ENCODE results near the gene CLDN18.

CLDN18 gene

DNA sequence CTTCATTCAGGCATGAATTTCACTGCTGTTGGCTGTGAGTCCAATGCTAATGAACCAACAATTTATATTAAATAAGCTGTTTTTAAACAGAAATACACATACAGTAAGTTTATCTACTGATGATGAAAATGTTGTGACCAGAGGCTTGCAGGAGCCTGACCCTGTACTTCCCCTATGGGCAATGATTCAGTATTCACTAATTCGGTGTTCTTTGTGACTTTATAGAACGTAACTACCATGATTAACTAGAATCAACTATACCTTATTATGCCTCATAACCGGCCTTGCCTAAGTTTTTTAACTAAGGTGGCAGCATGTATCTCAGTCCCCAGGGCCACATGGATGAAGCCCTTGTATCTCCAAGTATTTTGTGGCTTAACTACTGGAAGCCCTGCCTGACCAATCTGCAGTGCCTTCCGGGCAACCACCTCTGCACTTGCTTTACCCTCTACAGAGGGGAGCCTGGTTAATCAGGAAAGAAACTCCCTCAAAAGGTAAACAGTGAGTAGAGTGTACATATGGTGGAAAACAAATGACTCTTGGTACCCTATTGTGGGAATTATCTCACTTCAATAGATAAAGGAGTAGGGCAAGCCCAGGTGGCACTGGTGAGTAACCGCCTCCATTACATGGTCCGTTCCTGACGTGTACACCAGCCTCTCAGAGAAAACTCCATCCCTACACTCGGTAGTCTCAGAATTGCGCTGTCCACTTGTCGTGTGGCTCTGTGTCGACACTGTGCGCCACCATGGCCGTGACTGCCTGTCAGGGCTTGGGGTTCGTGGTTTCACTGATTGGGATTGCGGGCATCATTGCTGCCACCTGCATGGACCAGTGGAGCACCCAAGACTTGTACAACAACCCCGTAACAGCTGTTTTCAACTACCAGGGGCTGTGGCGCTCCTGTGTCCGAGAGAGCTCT lies 11.6 kb upstream of the CLDN18 start:
- TF ChIP-seq, protein P1, sequence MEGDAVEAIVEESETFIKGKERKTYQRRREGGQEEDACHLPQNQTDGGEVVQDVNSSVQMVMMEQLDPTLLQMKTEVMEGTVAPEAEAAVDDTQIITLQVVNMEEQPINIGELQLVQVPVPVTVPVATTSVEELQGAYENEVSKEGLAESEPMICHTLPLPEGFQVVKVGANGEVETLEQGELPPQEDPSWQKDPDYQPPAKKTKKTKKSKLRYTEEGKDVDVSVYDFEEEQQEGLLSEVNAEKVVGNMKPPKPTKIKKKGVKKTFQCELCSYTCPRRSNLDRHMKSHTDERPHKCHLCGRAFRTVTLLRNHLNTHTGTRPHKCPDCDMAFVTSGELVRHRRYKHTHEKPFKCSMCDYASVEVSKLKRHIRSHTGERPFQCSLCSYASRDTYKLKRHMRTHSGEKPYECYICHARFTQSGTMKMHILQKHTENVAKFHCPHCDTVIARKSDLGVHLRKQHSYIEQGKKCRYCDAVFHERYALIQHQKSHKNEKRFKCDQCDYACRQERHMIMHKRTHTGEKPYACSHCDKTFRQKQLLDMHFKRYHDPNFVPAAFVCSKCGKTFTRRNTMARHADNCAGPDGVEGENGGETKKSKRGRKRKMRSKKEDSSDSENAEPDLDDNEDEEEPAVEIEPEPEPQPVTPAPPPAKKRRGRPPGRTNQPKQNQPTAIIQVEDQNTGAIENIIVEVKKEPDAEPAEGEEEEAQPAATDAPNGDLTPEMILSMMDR (IDR thresholded peaks at IDR 0.05; ENCODE audit: insufficient read depth, low read length, missing control alignments) = no peak
- CTCF ChIA-PET = interaction anchor here (3.8 kb wide), 1 partner anchor 27 kb away, joined by 13 read pairs; no protein-coding TSS in a partner anchor

DNA sequence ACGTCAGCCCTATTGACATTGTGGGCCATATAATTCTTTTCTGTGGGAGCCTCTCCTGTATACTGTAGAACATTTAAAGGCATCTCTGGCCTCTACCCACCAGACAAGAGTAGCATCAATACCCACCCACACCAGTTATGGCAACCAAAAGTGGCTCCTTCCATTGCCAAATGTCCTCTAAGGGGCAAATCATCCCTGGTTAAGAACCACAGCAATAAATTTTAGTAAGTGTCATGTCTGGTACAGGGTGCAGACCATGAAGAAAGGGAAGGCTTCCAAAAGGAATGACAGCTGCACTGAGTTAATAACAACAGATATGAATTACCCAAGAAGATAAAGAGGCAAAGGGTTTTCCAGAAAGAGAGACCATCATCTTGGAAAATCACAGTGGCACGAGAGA lies 6.9 kb upstream of the CLDN18 start:
- TF ChIP-seq, protein P1 (IDR thresholded peaks at IDR 0.05; ENCODE audit: insufficient read depth, low read length, missing control alignments) = no peak
- ChIA-PET POLR2A (no interaction called here), CTCF (no interaction called here)
- no peak for DNase-seq (ENCODE audit: low read depth, low spot score)
- no peak overlapping the region for H3K4me3 ChIP-seq (ENCODE audit: low read depth, low read length)

More for the DNA sequence above, 11.6 kb upstream of the CLDN18 start:
- POLR2A ChIA-PET = no interaction called here
- no peak overlapping the region for H3K4me3 ChIP-seq (ENCODE audit: low read depth, low read length)
- no peak for DNase-seq (ENCODE audit: low read depth, low spot score)

DNA sequence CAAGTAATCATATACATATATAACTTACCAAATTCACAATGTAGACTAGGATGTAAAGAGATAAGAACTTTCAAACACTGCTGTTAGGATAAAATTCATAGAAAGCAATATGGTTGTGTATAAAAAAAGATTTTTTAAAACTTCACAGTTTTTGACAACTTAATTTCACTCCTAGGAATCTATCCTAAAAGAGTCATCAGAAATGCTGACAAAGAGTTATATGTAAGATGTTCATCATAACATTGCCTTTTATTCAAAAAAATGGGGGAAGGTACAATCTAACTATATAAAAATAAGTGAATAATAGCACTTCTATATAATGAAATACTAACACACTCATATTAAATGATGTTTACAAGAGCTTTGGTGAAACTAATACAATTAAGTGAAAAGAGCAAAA lies 4.3 kb upstream of the CLDN18 start:
- TF ChIP-seq, protein P1 (IDR thresholded peaks at IDR 0.05; ENCODE audit: insufficient read depth, low read length, missing control alignments) = no peak
- no peak for DNase-seq (ENCODE audit: low read depth, low spot score)
- H3K4me3 ChIP-seq (ENCODE audit: low read depth, low read length) = no peak overlapping the region
- ChIA-PET POLR2A (no interaction called here), CTCF (interaction anchor here (2.0 kb wide), 1 partner anchor 35 kb away, joined by 5 read pairs; no protein-coding TSS in a partner anchor)

- no peak overlapping the region for H3K4me3 ChIP-seq (ENCODE audit: low read depth, low read length)
- POLR2A ChIA-PET = no interaction called here
- DNase-seq (ENCODE audit: low read depth, low spot score) = no peak
- TF ChIP-seq, protein P1 (IDR thresholded peaks at IDR 0.05; ENCODE audit: insufficient read depth, low read length, missing control alignments) = no peak
- CTCF ChIA-PET = no interaction called here
Measured at GRCh38 chr3:138007898-138008297, 2.1 kb upstream of the CLDN18 start.

DNA sequence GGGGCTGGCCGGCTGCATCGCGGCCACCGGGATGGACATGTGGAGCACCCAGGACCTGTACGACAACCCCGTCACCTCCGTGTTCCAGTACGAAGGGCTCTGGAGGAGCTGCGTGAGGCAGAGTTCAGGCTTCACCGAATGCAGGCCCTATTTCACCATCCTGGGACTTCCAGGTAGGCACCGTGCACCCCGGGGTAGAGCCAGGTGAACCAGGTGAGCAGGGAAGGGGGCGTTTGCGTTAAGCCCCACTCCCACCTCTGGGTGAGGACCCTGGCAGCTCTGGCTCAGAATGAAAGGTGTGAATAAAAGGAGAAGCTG lies 267 bp downstream of the CLDN18 start:
- H3K4me3 ChIP-seq (ENCODE audit: low read depth, low read length) = no peak overlapping the region
- ChIA-PET CTCF (interaction anchor here (1.3 kb wide), 1 partner anchor 21 kb away, joined by 3 read pairs; no protein-coding TSS in a partner anchor), POLR2A (no interaction called here)
- TF ChIP-seq, protein P1 (IDR thresholded peaks at IDR 0.05; ENCODE audit: insufficient read depth, low read length, missing control alignments) = no peak
- no peak for DNase-seq (ENCODE audit: low read depth, low spot score)

DNA sequence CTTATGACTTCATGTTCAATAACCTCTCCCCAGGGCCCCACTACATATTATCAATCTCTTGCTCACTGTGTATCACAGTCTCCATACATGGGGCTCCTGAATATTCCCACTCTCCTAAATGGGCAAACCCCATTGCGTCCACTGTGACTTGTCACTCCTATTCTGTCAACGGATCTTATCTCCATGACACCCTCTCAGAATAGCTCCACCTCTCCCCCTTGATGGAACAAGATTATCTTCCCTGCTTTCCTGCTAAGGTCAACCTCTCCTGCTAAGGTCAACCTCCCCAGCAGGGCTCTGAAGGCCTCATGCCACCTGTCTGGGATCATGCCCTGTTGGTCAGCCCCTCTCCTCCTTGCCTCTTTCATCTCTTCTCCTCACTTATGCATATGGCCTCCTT lies 1.8 kb downstream of the CLDN18 start:
- TF ChIP-seq, protein P1 (IDR thresholded peaks at IDR 0.05; ENCODE audit: insufficient read depth, low read length, missing control alignments) = no peak
- DNase-seq (ENCODE audit: low read depth, low spot score) = no peak
- H3K4me3 ChIP-seq (ENCODE audit: low read depth, low read length) = no peak overlapping the region
- CTCF ChIA-PET = no interaction called here
- POLR2A ChIA-PET = no interaction called here

Measured in AG04449 (cell line).